HG03196 (cell line): ENCODE data around the gene DTX2.
A peak's percentile ranks its signal among the peaks of the same experiment; 100 is the strongest.
"Not testable (repeated sequence)": the region's sequence is repeated elsewhere in the genome, so short reads cannot be mapped to it uniquely, and the experiment has no call there.

Source experiments
- ATAC-seq: cut with Tn5 transposase; IDR thresholded peaks from one replicate; pipeline ENCODE4 v1.9.1; 2021; ENCODE audit not compliant: unreplicated experiment

The DTX2 gene

GRCh38 chr7:76442664-76443446 lies 18.7 kb upstream of the DTX2 start:
- ATAC-seq, result not testable (repeated sequence)

- ATAC-seq, result not testable (repeated sequence)
Measured at GRCh38 chr7:76443846-76444245, 17.7 kb upstream of the DTX2 start.

- peak; percentile 56 for ATAC-seq
Measured at GRCh38 chr7:76445577-76446008, 15.9 kb upstream of the DTX2 start.

- not testable (repeated sequence) for ATAC-seq
Measured at GRCh38 chr7:76457017-76457416, 4.5 kb upstream of the DTX2 start.

- not testable (repeated sequence) for ATAC-seq
Measured at GRCh38 chr7:76458504-76458903, 3.0 kb upstream of the DTX2 start.

- ATAC-seq, result not testable (repeated sequence)
Measured at GRCh38 chr7:76460767-76461166, 742 bp upstream of the DTX2 start.

- not testable (repeated sequence) for ATAC-seq
Measured at GRCh38 chr7:76462271-76462882, 868 bp downstream of the DTX2 start.

- ATAC-seq, result not testable (repeated sequence)
Measured at GRCh38 chr7:76464959-76465358, 3.5 kb downstream of the DTX2 start.

GRCh38 chr7:76465950-76466349 lies 4.4 kb downstream of the DTX2 start:
- not testable (repeated sequence) for ATAC-seq

- not testable (repeated sequence) for ATAC-seq
Measured at GRCh38 chr7:76467743-76468404, 6.4 kb downstream of the DTX2 start.

GRCh38 chr7:76471556-76472221 lies 10.2 kb downstream of the DTX2 start:
- ATAC-seq, result not testable (repeated sequence)

GRCh38 chr7:76473097-76473496 lies 11.6 kb downstream of the DTX2 start:
- ATAC-seq, result not testable (repeated sequence)

GRCh38 chr7:76476280-76476679 lies 14.8 kb downstream of the DTX2 start:
- not testable (repeated sequence) for ATAC-seq

- not testable (repeated sequence) for ATAC-seq
Measured at GRCh38 chr7:76476742-76477474, 15.4 kb downstream of the DTX2 start.

- ATAC-seq, result not testable (repeated sequence)
Measured at GRCh38 chr7:76479628-76480027, 18.1 kb downstream of the DTX2 start.

GRCh38 chr7:76480403-76481253 lies 19.1 kb downstream of the DTX2 start:
- not testable (repeated sequence) for ATAC-seq

- ATAC-seq, result not testable (repeated sequence)
Measured at GRCh38 chr7:76482660-76483059, 21.2 kb downstream of the DTX2 start.

- ATAC-seq, result not testable (repeated sequence)
Measured at GRCh38 chr7:76483081-76483480, 21.6 kb downstream of the DTX2 start.

GRCh38 chr7:76484456-76484855 lies 22.9 kb downstream of the DTX2 start:
- not testable (repeated sequence) for ATAC-seq
